Muscle of leg (tissue), 11 donors: Measurements from ENCODE around the gene ZNF354B. TPM values are rescaled to one million over a fixed set of nuclear protein-coding genes. Genes with fewer than 3 reads are reported as not detected.
"Not testable (repeated sequence)": the region's sequence is repeated elsewhere in the genome, so short reads cannot be mapped to it uniquely, and the experiment has no call there.

Source experiments
- DNase-seq: peaks from one replicate; pipeline ENCODE4 v3.0.0; 2013
- H3K27ac ChIP-seq: one replicate; pipeline ENCODE4 v1.5.1; 2013; ENCODE audit warnings: mild to moderate bottlenecking, low read length, control low read depth
- H3K27me3 ChIP-seq: one replicate; pipeline ENCODE4 v1.6.1; 2013; ENCODE audit warnings: low read length; ENCODE audit not compliant: control insufficient read depth, insufficient read depth
- H3K36me3 ChIP-seq: one replicate; pipeline ENCODE4 v1.6.1; 2013; ENCODE audit warnings: low read length; ENCODE audit not compliant: control insufficient read depth, insufficient read depth
- H3K4me1 ChIP-seq: one replicate; pipeline ENCODE4 v1.6.1; 2013; ENCODE audit warnings: low read length; ENCODE audit not compliant: control insufficient read depth, insufficient read depth
- H3K4me3 ChIP-seq: one replicate; pipeline ENCODE4 v1.5.1; 2013; ENCODE audit warnings: low read length, control low read depth
- H3K9me3 ChIP-seq: replicated peaks from 2 replicates; pipeline ENCODE4 v1.6.1; 2013; ENCODE audit warnings: low read depth, low read length; ENCODE audit not compliant: control insufficient read depth
- WGBS: methylation state at CpG from one replicate; pipeline ENCODE4 v1.1.5; 2013; ENCODE audit warnings: missing lambda C conversion rate; ENCODE audit not compliant: insufficient coverage; 5-methylcytosine and 5-hydroxymethylcytosine counted together
- polyA plus RNA-seq, 8 donors: library from polyadenylated mRNA; unstranded; fragments of 120-200 nt; gene quantifications; one replicate each; pipeline versions ENCODE4 v1.2.1 to v1.2.3, GENCODE V29; 2013; ENCODE audit warnings: inconsistent platforms in 1 of 8, low replicate concordance in 1 of 8; ENCODE audit not compliant: insufficient read length in 8 of 8, insufficient read depth in 1 of 8
- total RNA-seq: library from RNA; stranded (reverse); fragments of 120-200 nt; gene quantifications from one replicate; pipeline ENCODE4 v1.2.4, GENCODE V29; 2013

Gene ZNF354B
- total and polyA plus RNA-seq, 9 donors = 10.8 to 16.2 (median 13.3) TPM

GRCh38 chr5:178836628-178837027 is 23.1 kb upstream of the ZNF354B start:
- Histone ChIP-seq H3K9me3 (no peaks in the 10 kb centered on the region), H3K27me3 (no peaks in the 10 kb centered on the region), H3K27ac (no peak overlapping the region), H3K4me3 (no peak overlapping the region), H3K36me3 (no peaks in the 10 kb centered on the region), H3K4me1 (no peaks in the 10 kb centered on the region)
- no peak for DNase-seq
- 60% methylated on average over 3 of the region's 4 CpGs for WGBS

- not testable (repeated sequence) for H3K36me3 ChIP-seq, H3K4me3 ChIP-seq, DNase-seq, H3K27me3 ChIP-seq, H3K9me3 ChIP-seq, H3K27ac ChIP-seq, H3K4me1 ChIP-seq
- WGBS = 71% methylated on average over 12 of the region's 28 CpGs
Observed at GRCh38 chr5:178838695-178839318, 20.9 kb upstream of the ZNF354B start.

GRCh38 chr5:178839319-178839704 is 20.4 kb upstream of the ZNF354B start:
- peak; percentile 36 for DNase-seq
- WGBS = 19% methylated on average over 6 of the region's 6 CpGs
- Histone ChIP-seq H3K27me3 (no peaks in the 10 kb centered on the region), H3K36me3 (no peaks in the 10 kb centered on the region), H3K4me3 (no peak overlapping the region), H3K4me1 (no peaks in the 10 kb centered on the region), H3K27ac (no peak overlapping the region), H3K9me3 (no peaks in the 10 kb centered on the region)

GRCh38 chr5:178840399-178840798 is 19.4 kb upstream of the ZNF354B start:
- H3K4me3 ChIP-seq, H3K27me3 ChIP-seq, H3K9me3 ChIP-seq, DNase-seq, H3K4me1 ChIP-seq, H3K36me3 ChIP-seq, H3K27ac ChIP-seq: not testable (repeated sequence)
- WGBS = 74% methylated on average over 7 of the region's 11 CpGs

GRCh38 chr5:178849316-178849715 is 10.4 kb upstream of the ZNF354B start:
- Histone ChIP-seq H3K36me3 (no peaks in the 10 kb centered on the region), H3K4me3 (no peak overlapping the region), H3K27ac (no peak overlapping the region), H3K4me1 (no peaks in the 10 kb centered on the region), H3K27me3 (no peaks in the 10 kb centered on the region), H3K9me3 (no peaks in the 10 kb centered on the region)
- DNase-seq = no peak
- 77% methylated on average over 4 of the region's 5 CpGs for WGBS

- H3K4me3 ChIP-seq = no peak overlapping the region
- no CpG with 5 or more reads among the region's 3 CpGs for WGBS
- no peaks in the 10 kb centered on the region for H3K27me3 ChIP-seq
- no peak for DNase-seq
- H3K36me3 ChIP-seq = no peaks in the 10 kb centered on the region
- no peaks in the 10 kb centered on the region for H3K4me1 ChIP-seq
- no peaks in the 10 kb centered on the region for H3K9me3 ChIP-seq
- H3K27ac ChIP-seq = no peak overlapping the region
Observed at GRCh38 chr5:178851951-178852350, 7.8 kb upstream of the ZNF354B start.

- 30% methylated on average over 2 of the region's 5 CpGs for WGBS
- H3K27ac ChIP-seq = no peak overlapping the region
- no peaks in the 10 kb centered on the region for H3K9me3 ChIP-seq
- H3K36me3 ChIP-seq = no peaks in the 10 kb centered on the region
- no peaks in the 10 kb centered on the region for H3K4me1 ChIP-seq
- H3K4me3 ChIP-seq = no peak overlapping the region
- no peak for DNase-seq
- H3K27me3 ChIP-seq = no peaks in the 10 kb centered on the region
Observed at GRCh38 chr5:178854284-178854683, 5.5 kb upstream of the ZNF354B start.

- peak overlapping the region; percentile 61 for H3K4me3 ChIP-seq
- H3K4me1 ChIP-seq, H3K27me3 ChIP-seq, H3K9me3 ChIP-seq, H3K27ac ChIP-seq, DNase-seq: not testable (repeated sequence)
- WGBS = no CpG with 5 or more reads among the region's 31 CpGs
- H3K36me3 ChIP-seq = peaks cover 13% of the 10 kb centered on the region
Observed at GRCh38 chr5:178860615-178861014, 862 bp downstream of the ZNF354B start.

GRCh38 chr5:178861627-178862026 is 1.9 kb downstream of the ZNF354B start:
- Histone ChIP-seq H3K36me3 (peaks cover 20% of the 10 kb centered on the region), H3K9me3 (no peaks in the 10 kb centered on the region), H3K27ac (no peak overlapping the region), H3K4me1 (peaks cover 5% of the 10 kb centered on the region), H3K4me3 (no peak overlapping the region), H3K27me3 (no peaks in the 10 kb centered on the region)
- 95% methylated on average over 4 of the region's 8 CpGs for WGBS
- DNase-seq = no peak

GRCh38 chr5:178866946-178867345 is 7.2 kb downstream of the ZNF354B start:
- no peak for DNase-seq
- WGBS = no CpG with 5 or more reads among the region's 4 CpGs
- H3K9me3 ChIP-seq = no peaks in the 10 kb centered on the region
- no peak overlapping the region for H3K27ac ChIP-seq
- H3K36me3 ChIP-seq = peaks cover 57% of the 10 kb centered on the region
- no peak overlapping the region for H3K4me3 ChIP-seq
- H3K4me1 ChIP-seq = no peaks in the 10 kb centered on the region
- no peaks in the 10 kb centered on the region for H3K27me3 ChIP-seq

- Histone ChIP-seq H3K27ac (no peak overlapping the region), H3K9me3 (peaks cover 10% of the 10 kb centered on the region), H3K4me1 (no peaks in the 10 kb centered on the region), H3K27me3 (no peaks in the 10 kb centered on the region), H3K4me3 (no peak overlapping the region), H3K36me3 (peaks cover 55% of the 10 kb centered on the region)
- DNase-seq = no peak
- 82% methylated on average over 7 of the region's 8 CpGs for WGBS
Observed at GRCh38 chr5:178869577-178869976, 9.8 kb downstream of the ZNF354B start.
